Measurements from ENCODE around the gene PTPRA.
"Not testable (repeated sequence)": the region's sequence is repeated elsewhere in the genome, so short reads cannot be mapped to it uniquely, and the experiment has no call there.

Gene PTPRA

DNA sequence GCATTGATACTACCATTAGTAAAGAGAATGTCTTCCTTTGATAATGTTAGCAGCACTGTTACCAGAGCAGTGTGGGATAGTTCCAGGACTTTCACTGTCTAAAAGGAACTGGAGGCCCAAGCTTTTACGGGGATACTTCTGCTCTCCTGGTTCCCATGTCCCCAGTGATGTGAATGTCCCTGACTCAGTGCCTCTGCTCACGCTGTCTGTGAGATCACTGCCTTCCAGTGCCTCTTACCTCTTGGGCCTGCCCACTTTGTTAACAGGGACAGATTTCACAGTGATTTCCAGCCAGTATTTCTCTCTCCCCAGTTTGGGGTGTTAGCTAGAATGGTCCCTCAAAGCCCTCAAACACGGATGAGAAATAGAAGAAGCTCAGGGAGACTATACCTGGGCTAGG is 14.4 kb downstream of the PTPRA start:
- H3K27me3 ChIP-seq (ENCODE audit: insufficient read depth, low read length): no peaks in the 10 kb centered on the region
- no peaks in the 10 kb centered on the region for H3K36me3 ChIP-seq (ENCODE audit: insufficient read depth, low read length)
- H2AFZ ChIP-seq (ENCODE audit: low read length, unreplicated experiment): no peak overlapping the region
- peaks cover 49% of the 10 kb centered on the region for H3K79me2 ChIP-seq (ENCODE audit: control insufficient read depth, insufficient read depth, low read length, unreplicated experiment)
- no peak overlapping the region for H3K4me3 ChIP-seq (ENCODE audit: low read depth, low read length)
- peaks cover 14% of the 10 kb centered on the region for H3K4me1 ChIP-seq (ENCODE audit: control insufficient read depth, insufficient read depth, low read length, unreplicated experiment)
- no peak overlapping the region for H3K27ac ChIP-seq (ENCODE audit: low read depth, low read length)

DNA sequence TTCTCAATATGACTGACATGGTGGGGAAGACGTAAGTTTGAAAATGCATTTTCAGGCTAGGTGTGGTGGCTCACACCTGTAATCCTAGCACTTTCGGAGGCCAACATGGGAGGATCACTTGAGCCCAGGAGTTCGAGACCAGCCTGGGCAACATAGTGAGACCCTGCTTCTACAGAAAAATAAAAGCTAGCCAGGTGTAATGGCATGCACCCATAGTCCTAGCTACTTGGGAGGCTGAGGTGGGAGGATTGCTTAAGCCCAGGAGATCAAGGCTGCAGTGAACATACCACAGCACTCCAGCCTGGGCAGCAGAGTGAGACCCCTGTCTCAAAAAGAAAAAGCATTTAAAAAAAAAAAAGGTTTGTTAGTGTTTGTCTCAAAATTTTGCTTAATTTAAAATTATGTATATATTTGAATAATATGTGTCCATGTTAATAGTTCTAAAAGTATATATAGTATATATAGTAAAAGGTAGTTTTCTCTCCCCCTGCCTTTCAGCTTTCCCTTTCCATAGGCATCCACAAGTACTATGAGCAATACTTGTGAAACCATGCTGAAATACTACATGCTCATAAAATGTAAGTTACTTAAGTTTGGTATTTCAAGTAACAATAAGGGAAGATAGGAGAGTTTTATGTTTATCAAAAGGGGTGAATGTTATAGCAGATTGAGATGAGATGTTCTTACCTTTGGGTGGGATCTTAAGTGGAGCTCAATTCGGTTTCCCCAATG is 15.1 kb downstream of the PTPRA start:
- no peak overlapping the region for H3K4me3 ChIP-seq (ENCODE audit: low read depth, low read length)
- no peaks in the 10 kb centered on the region for H3K36me3 ChIP-seq (ENCODE audit: insufficient read depth, low read length)

DNA sequence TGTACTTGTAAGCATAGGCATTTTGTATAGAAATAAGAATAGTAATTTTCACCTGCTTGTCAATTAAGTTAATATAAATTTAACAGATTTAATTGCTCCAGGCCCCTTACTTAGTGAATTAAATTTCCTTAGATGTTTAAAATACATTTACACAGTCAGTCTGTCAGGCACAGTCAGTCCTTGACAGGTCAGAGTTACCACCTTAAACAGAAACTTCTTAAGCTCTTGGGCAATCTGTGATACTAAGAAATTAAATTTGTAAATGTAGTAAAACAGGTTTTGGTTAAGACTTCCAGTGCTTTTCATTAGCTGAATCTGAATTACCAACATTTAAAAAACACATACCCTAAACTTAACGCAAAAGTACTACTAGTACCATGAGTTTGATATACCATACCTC is 15.9 kb downstream of the PTPRA start:
- no peaks in the 10 kb centered on the region for H3K36me3 ChIP-seq (ENCODE audit: insufficient read depth, low read length)
- H3K4me1 ChIP-seq (ENCODE audit: control insufficient read depth, insufficient read depth, low read length, unreplicated experiment): peaks cover 14% of the 10 kb centered on the region
- H3K27me3 ChIP-seq (ENCODE audit: insufficient read depth, low read length): no peaks in the 10 kb centered on the region
- no peak overlapping the region for H3K4me3 ChIP-seq (ENCODE audit: low read depth, low read length)
- H2AFZ ChIP-seq (ENCODE audit: low read length, unreplicated experiment): no peak overlapping the region
- H3K79me2 ChIP-seq (ENCODE audit: control insufficient read depth, insufficient read depth, low read length, unreplicated experiment): peaks cover 51% of the 10 kb centered on the region
- H3K27ac ChIP-seq (ENCODE audit: low read depth, low read length): no peak overlapping the region

More for the DNA sequence above, 15.1 kb downstream of the PTPRA start:
- Histone ChIP-seq H3K4me1 (ENCODE audit: control insufficient read depth, insufficient read depth, low read length, unreplicated experiment) (peaks cover 14% of the 10 kb centered on the region), H2AFZ (ENCODE audit: low read length, unreplicated experiment) (no peak overlapping the region), H3K27me3 (ENCODE audit: insufficient read depth, low read length) (no peaks in the 10 kb centered on the region), H3K27ac (ENCODE audit: low read depth, low read length) (no peak overlapping the region), H3K79me2 (ENCODE audit: control insufficient read depth, insufficient read depth, low read length, unreplicated experiment) (peaks cover 52% of the 10 kb centered on the region)

DNA sequence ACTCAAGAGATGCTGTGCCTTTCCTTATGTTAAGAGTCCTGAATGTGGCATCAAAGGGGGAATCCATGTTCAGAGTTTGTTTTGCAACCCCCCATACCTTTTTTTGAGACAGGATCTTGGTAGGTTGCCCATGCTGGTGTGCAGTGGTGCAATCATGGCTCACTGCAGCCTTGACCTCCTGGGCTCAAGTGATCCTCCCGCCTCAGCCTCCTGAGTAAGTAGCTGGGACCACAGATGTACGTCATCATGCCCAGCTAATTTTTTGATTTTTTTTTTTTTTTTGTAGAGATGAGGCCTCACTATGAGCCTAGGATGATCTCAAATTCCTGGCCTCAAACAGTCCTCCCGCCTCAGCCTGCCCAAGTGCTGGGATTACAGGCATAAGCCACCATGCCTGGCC is 16.5 kb downstream of the PTPRA start:
- Histone ChIP-seq H3K4me1 (ENCODE audit: control insufficient read depth, insufficient read depth, low read length, unreplicated experiment) (peaks cover 14% of the 10 kb centered on the region), H3K4me3 (ENCODE audit: low read depth, low read length) (no peak overlapping the region), H2AFZ (ENCODE audit: low read length, unreplicated experiment) (no peak overlapping the region), H3K27ac (ENCODE audit: low read depth, low read length) (no peak overlapping the region), H3K79me2 (ENCODE audit: control insufficient read depth, insufficient read depth, low read length, unreplicated experiment) (peaks cover 52% of the 10 kb centered on the region), H3K36me3 (ENCODE audit: insufficient read depth, low read length) (no peaks in the 10 kb centered on the region), H3K27me3 (ENCODE audit: insufficient read depth, low read length) (no peaks in the 10 kb centered on the region)

DNA sequence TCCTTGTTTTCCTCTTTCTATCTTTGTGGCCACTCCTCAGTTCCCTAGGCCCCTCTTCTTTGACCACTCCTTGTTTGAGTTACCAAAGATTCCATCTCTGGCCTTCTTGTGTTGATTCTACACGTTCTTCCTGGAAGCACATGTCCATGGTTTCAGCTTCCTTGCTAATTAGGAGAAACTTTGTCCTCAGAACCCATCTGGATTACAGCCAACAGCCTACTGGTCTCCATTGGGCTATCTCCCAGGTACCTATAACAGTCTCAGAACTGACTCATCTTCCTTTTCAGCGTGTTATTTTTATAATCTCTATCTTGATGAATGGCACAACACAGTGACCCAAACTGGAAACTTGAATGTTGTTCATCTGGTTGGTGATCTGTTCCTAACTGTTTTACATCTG is 17.5 kb downstream of the PTPRA start:
- Histone ChIP-seq H3K36me3 (ENCODE audit: insufficient read depth, low read length) (peaks cover 3% of the 10 kb centered on the region), H3K4me3 (ENCODE audit: low read depth, low read length) (no peak overlapping the region), H3K4me1 (ENCODE audit: control insufficient read depth, insufficient read depth, low read length, unreplicated experiment) (peaks cover 14% of the 10 kb centered on the region), H2AFZ (ENCODE audit: low read length, unreplicated experiment) (no peak overlapping the region), H3K79me2 (ENCODE audit: control insufficient read depth, insufficient read depth, low read length, unreplicated experiment) (peaks cover 47% of the 10 kb centered on the region), H3K27ac (ENCODE audit: low read depth, low read length) (no peak overlapping the region), H3K27me3 (ENCODE audit: insufficient read depth, low read length) (no peaks in the 10 kb centered on the region)

DNA sequence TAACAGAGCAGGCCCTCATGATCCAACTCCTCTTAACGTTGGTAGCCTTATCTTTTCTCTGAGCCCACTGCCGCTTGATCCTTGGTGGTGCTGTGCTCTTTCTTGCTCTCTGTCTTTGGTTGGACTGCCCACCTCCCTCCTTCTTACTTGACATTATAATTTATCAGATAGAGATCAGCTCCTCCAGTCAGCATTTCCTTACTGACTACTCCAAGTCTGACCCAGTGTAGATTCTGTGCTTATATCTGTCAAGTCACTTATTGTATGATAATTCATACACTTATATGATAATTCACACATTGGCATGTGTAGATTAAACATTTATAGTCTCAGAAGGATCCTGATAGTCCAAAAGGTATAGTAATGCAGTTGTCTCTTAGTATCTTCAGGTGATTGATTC is 18.1 kb downstream of the PTPRA start:
- Histone ChIP-seq H3K27ac (ENCODE audit: low read depth, low read length) (no peak overlapping the region), H3K4me1 (ENCODE audit: control insufficient read depth, insufficient read depth, low read length, unreplicated experiment) (peaks cover 14% of the 10 kb centered on the region), H3K79me2 (ENCODE audit: control insufficient read depth, insufficient read depth, low read length, unreplicated experiment) (peaks cover 50% of the 10 kb centered on the region), H3K27me3 (ENCODE audit: insufficient read depth, low read length) (no peaks in the 10 kb centered on the region), H3K4me3 (ENCODE audit: low read depth, low read length) (no peak overlapping the region), H3K36me3 (ENCODE audit: insufficient read depth, low read length) (peaks cover 5% of the 10 kb centered on the region), H2AFZ (ENCODE audit: low read length, unreplicated experiment) (no peak overlapping the region)

DNA sequence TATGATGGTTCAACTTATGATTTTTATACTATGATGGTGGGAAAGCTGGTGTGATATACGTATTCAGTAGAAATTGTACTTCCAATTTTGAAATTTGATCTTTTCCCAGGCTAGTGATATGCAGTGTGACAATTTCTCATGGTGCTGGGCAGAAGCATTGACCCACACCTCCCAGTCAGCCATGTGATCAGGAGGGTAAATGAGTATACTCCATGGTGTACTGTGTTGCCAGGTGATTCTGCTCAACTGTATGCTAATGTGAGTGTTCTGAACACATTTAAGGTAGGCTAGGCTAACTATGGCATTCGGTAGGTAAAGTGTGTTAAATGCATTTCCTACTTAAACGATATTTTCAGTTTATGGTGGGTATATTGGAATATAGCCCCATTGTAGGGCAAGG is 19.1 kb downstream of the PTPRA start:
- no peaks in the 10 kb centered on the region for H3K27me3 ChIP-seq (ENCODE audit: insufficient read depth, low read length)
- no peak overlapping the region for H2AFZ ChIP-seq (ENCODE audit: low read length, unreplicated experiment)
- H3K4me3 ChIP-seq (ENCODE audit: low read depth, low read length): no peak overlapping the region
- peaks cover 52% of the 10 kb centered on the region for H3K79me2 ChIP-seq (ENCODE audit: control insufficient read depth, insufficient read depth, low read length, unreplicated experiment)
- peaks cover 5% of the 10 kb centered on the region for H3K36me3 ChIP-seq (ENCODE audit: insufficient read depth, low read length)
- no peak overlapping the region for H3K27ac ChIP-seq (ENCODE audit: low read depth, low read length)
- H3K4me1 ChIP-seq (ENCODE audit: control insufficient read depth, insufficient read depth, low read length, unreplicated experiment): peaks cover 14% of the 10 kb centered on the region

DNA sequence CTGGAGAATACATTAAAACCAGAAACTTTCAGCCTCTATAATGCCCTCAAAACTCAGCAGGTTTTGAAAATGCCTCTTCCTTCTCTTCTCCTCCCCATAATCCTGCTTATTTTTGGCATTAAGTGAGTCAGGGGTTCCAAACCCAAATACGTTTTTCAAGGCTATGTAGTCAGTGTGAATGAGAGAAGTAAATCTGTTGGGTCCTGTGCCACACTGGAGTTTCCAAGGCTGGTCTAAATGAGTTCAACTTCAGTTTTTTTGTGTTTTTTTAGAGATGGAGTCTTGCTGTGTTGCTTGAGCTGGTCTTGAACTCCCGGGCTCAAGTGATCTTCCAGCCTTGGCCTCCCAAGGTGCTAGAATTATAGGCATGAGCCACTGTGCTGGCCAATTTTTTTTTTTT is 20.9 kb downstream of the PTPRA start:
- Histone ChIP-seq H3K27me3 (ENCODE audit: insufficient read depth, low read length) (no peaks in the 10 kb centered on the region), H2AFZ (ENCODE audit: low read length, unreplicated experiment) (no peak overlapping the region), H3K36me3 (ENCODE audit: insufficient read depth, low read length) (peaks cover 5% of the 10 kb centered on the region), H3K4me3 (ENCODE audit: low read depth, low read length) (no peak overlapping the region), H3K4me1 (ENCODE audit: control insufficient read depth, insufficient read depth, low read length, unreplicated experiment) (peaks cover 14% of the 10 kb centered on the region), H3K27ac (ENCODE audit: low read depth, low read length) (no peak overlapping the region), H3K79me2 (ENCODE audit: control insufficient read depth, insufficient read depth, low read length, unreplicated experiment) (peaks cover 48% of the 10 kb centered on the region)

DNA sequence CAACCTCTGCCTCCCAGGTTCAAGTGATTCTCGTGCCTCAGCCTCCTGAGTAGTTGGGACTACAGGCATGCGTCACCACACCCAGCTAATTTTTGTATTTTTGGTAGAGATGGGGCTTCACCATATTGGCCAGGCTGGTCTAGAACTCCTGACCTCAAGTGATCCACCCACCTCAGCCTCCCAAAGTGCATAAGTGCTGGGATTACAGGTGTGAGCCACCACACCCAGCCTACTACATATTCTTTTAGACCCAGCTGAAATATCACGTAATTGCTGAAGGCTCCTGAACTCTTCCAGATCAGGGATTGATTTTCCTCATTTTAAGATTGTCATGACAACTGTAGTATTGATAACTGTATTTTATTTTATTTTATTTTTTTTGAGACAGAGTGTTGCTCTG is 21.9 kb downstream of the PTPRA start:
- H3K4me3 ChIP-seq (ENCODE audit: low read depth, low read length); H3K36me3 ChIP-seq (ENCODE audit: insufficient read depth, low read length); H3K27ac ChIP-seq (ENCODE audit: low read depth, low read length); H2AFZ ChIP-seq (ENCODE audit: low read length, unreplicated experiment); H3K27me3 ChIP-seq (ENCODE audit: insufficient read depth, low read length): not testable (repeated sequence)
- H3K4me1 ChIP-seq (ENCODE audit: control insufficient read depth, insufficient read depth, low read length, unreplicated experiment): peaks cover 14% of the 10 kb centered on the region
- H3K79me2 ChIP-seq (ENCODE audit: control insufficient read depth, insufficient read depth, low read length, unreplicated experiment): peaks cover 48% of the 10 kb centered on the region

DNA sequence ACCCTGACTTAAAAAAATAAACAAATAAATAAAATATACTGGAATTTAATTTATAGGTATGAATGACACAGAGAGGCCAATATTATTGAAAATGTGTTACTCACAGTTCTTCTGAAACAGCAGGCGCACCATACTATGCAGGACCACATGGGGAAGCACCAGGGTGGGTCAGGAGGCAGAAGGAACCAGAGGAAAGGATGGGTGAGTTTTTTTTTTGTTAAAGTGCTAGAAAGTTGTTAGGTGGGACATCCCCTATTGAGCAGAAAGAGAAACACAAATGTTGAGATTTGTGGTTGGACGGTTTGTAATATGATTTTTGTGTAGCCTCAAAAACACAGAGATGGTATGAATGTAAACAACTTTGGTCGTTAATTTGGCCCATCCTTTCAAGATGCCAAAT is 26.0 kb downstream of the PTPRA start:
- H3K79me2 ChIP-seq (ENCODE audit: control insufficient read depth, insufficient read depth, low read length, unreplicated experiment): peaks cover 33% of the 10 kb centered on the region

DNA sequence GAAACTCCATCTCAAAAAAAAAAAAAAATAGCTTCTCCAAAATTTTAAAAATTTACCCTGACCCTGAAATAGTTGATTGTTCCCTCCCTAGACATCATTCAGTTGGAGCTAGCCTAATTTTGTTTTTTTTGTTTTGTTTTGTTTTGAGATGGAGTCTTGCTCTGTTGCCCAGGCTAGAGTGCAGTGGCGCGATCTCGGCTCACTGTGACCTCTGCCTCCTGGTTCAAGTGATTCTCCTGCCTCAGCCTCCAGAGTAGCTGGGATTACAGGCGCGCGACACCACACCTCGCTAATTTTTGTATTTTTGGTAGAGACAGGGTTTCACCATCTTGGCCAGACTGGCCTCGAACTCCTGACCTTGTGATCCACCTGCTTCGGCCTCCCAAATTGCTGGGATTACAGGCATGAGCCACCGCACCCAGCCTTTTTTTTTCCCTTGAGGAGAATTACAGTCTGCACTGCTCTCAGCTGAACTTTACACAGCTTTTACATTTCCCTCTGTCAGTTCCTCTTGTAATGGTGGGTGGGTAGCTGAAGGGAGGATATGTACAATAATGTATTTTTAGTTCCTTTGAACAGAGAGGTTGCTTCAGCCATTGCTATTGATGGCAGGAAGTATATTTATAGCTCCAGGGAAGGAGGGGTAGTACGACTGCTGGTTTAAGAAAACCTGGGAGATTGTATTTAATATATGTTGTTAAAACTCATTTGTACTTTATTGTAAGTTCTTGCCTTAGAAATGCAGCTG is 27.7 kb downstream of the PTPRA start:
- Histone ChIP-seq H3K27ac (ENCODE audit: low read depth, low read length) (no peak overlapping the region), H3K4me3 (ENCODE audit: low read depth, low read length) (no peak overlapping the region), H3K36me3 (ENCODE audit: insufficient read depth, low read length) (no peaks in the 10 kb centered on the region), H3K79me2 (ENCODE audit: control insufficient read depth, insufficient read depth, low read length, unreplicated experiment) (peaks cover 27% of the 10 kb centered on the region), H3K4me1 (ENCODE audit: control insufficient read depth, insufficient read depth, low read length, unreplicated experiment) (no peaks in the 10 kb centered on the region), H3K27me3 (ENCODE audit: insufficient read depth, low read length) (no peaks in the 10 kb centered on the region), H2AFZ (ENCODE audit: low read length, unreplicated experiment) (no peak overlapping the region)

More for the DNA sequence above, 26.0 kb downstream of the PTPRA start:
- Histone ChIP-seq H3K27me3 (ENCODE audit: insufficient read depth, low read length) (no peaks in the 10 kb centered on the region), H2AFZ (ENCODE audit: low read length, unreplicated experiment) (no peak overlapping the region), H3K4me3 (ENCODE audit: low read depth, low read length) (no peak overlapping the region), H3K36me3 (ENCODE audit: insufficient read depth, low read length) (peaks cover 5% of the 10 kb centered on the region), H3K27ac (ENCODE audit: low read depth, low read length) (no peak overlapping the region), H3K4me1 (ENCODE audit: control insufficient read depth, insufficient read depth, low read length, unreplicated experiment) (no peaks in the 10 kb centered on the region)

Measured in ACC112 (cell line).